Naive thymus-derived CD4-positive, alpha-beta T cell (primary cell): Measurements from ENCODE around the gene FGD3. TPM values are rescaled to one million over a fixed set of nuclear protein-coding genes. Genes with fewer than 3 reads are reported as not detected.
A peak's percentile ranks its signal among the peaks of the same experiment; 100 is the strongest.

Experiments
- ATAC-seq: fragments of 150-1000 bp; cut with Tn5 transposase; 2 replicates; pipeline ENCODE4 v1.10.0; 2021; ENCODE audit warnings: mild to moderate bottlenecking, moderate library complexity
- CTCF ChIA-PET: fragments of 350-600 bp; sonication (Branson Sonifier 250); formaldehyde crosslinking; loops from one replicate; lab custom pipeline; 2021; ENCODE audit warnings: antibody characterized with exemption; lab: Charles Lee
- POLR2A ChIA-PET: fragments of 350-600 bp; sonication (Branson Sonifier 250); formaldehyde crosslinking; loops from one replicate; lab custom pipeline; 2021; ENCODE audit warnings: antibody characterized with exemption, inconsistent platforms; lab: Charles Lee
- DNase-seq, 9 donors: peaks; one replicate each; pipeline versions ENCODE4 v3.0.0 to v3.0.0-alpha.2; 2020 to 2022; ENCODE audit warnings: mixed read lengths in 1 of 9
- H3K27ac ChIP-seq: one replicate; pipeline ENCODE4 v1.7.0; 2013; ENCODE audit warnings: mild to moderate bottlenecking, low read depth, low read length, moderate library complexity
- H3K27me3 ChIP-seq, 2 donors: one replicate each; pipeline ENCODE4 v1.7.0; 2013; ENCODE audit warnings: low read length in 2 of 2, mild to moderate bottlenecking in 2 of 2, moderate library complexity in 2 of 2; ENCODE audit not compliant: control insufficient read depth in 2 of 2, insufficient read depth in 2 of 2
- H3K36me3 ChIP-seq, 3 experiments: 1 replicate in 2 of 3; 2 replicates in 1 of 3; pipeline ENCODE4 v1.7.0; 2013; ENCODE audit warnings: low read length in 3 of 3, mild to moderate bottlenecking in 3 of 3, moderate library complexity in 1 of 3; ENCODE audit not compliant: insufficient read depth in 3 of 3, control insufficient read depth in 2 of 3
- H3K4me1 ChIP-seq, 2 donors: one replicate each; pipeline ENCODE4 v1.7.0; 2013; ENCODE audit warnings: low read length in 2 of 2, mild to moderate bottlenecking in 2 of 2, moderate library complexity in 1 of 2; ENCODE audit not compliant: control insufficient read depth in 2 of 2, insufficient read depth in 2 of 2
- H3K4me3 ChIP-seq: 2 replicates; pipeline ENCODE4 v1.7.0; 2013; ENCODE audit warnings: mild to moderate bottlenecking, low read length
- H3K9me3 ChIP-seq, 3 experiments: 1 replicate in 2 of 3; 2 replicates in 1 of 3; pipeline ENCODE4 v1.7.0; 2013; ENCODE audit warnings: low read length in 3 of 3; ENCODE audit not compliant: control insufficient read depth in 2 of 3
- H3K27ac Mint-ChIP-seq, 9 donors: one replicate each; pipeline ENCODE4 v1.8.0; 2020 to 2022; ENCODE audit warnings: mixed read lengths in 9 of 9, mild to moderate bottlenecking in 8 of 9, moderate library complexity in 5 of 9, inconsistent platforms in 2 of 9
- H3K27me3 Mint-ChIP-seq, 5 donors: one replicate each; pipeline ENCODE4 v1.8.0; 2021 to 2022; ENCODE audit warnings: mixed read lengths in 5 of 5, mild to moderate bottlenecking in 1 of 5
- H3K36me3 Mint-ChIP-seq, 5 donors: one replicate each; pipeline ENCODE4 v1.8.0; 2020 to 2022; ENCODE audit warnings: mixed read lengths in 5 of 5, mild to moderate bottlenecking in 3 of 5, inconsistent platforms in 1 of 5
- H3K4me1 Mint-ChIP-seq, 7 donors: one replicate each; pipeline ENCODE4 v1.8.0; 2020 to 2022; ENCODE audit warnings: mixed read lengths in 7 of 7, mild to moderate bottlenecking in 3 of 7, inconsistent platforms in 1 of 7
- H3K4me3 Mint-ChIP-seq, 10 donors: one replicate each; pipeline ENCODE4 v1.8.0; 2020 to 2022; ENCODE audit warnings: mild to moderate bottlenecking in 10 of 10, mixed read lengths in 10 of 10, moderate library complexity in 6 of 10, inconsistent platforms in 2 of 10
- H3K9me3 Mint-ChIP-seq, 11 donors: one replicate each; pipeline ENCODE4 v1.8.0; 2020 to 2022; ENCODE audit warnings: mixed read lengths in 11 of 11, mild to moderate bottlenecking in 4 of 11, inconsistent platforms in 1 of 11, moderate library complexity in 1 of 11
- intact Hi-C, 2 donors: fragments of 100-400 bp; cut with micrococcal nuclease; formaldehyde crosslinking; loops; one replicate each; pipeline ENCODE4 v1.15.1; 2023
- polyA plus RNA-seq, 2 donors: library from polyadenylated mRNA; unstranded; fragments of 300-500 nt; fragmentation: Illumina TruSeq; gene quantifications; one replicate each; pipeline ENCODE4 v1.2.3, GENCODE V29; 2021
- total RNA-seq, 6 experiments: library from RNA in 5 of 6; stranded (reverse) in 5 of 6; gene quantifications; 1 replicate in 5 of 6; 2 replicates in 1 of 6; pipeline ENCODE4 v1.2.3 and lab custom pipeline; 2021 to 2026

FGD3 gene
- total and polyA plus RNA-seq, 7 experiments from 2014 or later, result 114 to 341 (median 193) TPM

DNA sequence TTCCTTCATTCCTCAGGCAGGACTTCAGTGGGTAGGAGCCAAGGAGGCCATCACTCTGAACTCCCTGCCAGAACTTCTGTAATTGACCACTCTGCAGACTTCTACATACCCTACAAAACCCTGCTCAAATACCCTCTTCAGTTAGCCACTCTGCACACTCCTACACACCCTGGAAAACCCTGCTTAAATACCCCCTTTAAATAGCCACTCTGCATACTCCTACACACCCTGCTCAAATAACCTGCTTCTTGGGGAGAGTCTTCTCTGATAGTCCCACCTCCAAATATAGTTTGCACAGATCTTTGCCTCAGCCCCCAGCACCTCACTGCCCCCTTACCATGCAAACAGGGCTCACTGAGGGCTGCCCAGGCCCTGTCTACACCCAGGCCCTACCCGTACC, 130.0 kb downstream of the FGD3 start:
- Mint-ChIP-seq H3K27ac (peak overlapping the region; percentile 0 to 93 (median 73)), H3K27me3 (no peaks in the 10 kb centered on the region), H3K4me1 (peaks cover 21 to 73% (median 63%) of the 10 kb centered on the region in 7 donors), H3K4me3 (no peak overlapping the region), H3K36me3 (peaks cover 11 to 45% (median 19%) of the 10 kb centered on the region in 5 donors), H3K9me3 (no peaks in the 10 kb centered on the region)
- ChIA-PET CTCF (interaction anchor here (1.1 to 1.4 kb wide), 2 partner anchors 12 to 73 kb away, joined by 3 to 4 read pairs; no protein-coding TSS in a partner anchor), POLR2A (interaction anchor here (1.4 to 5.8 kb wide), 2 partner anchors 11 to 14 kb away, joined by 4 to 60 read pairs; no protein-coding TSS in a partner anchor)
- peaks cover 0 to 69% (median 36%) of the 10 kb centered on the region in 3 experiments for H3K36me3 ChIP-seq
- no peak overlapping the region for H3K4me3 ChIP-seq
- H3K4me1 ChIP-seq, result peaks cover 1 to 24% of the 10 kb centered on the region in 2 donors
- H3K27ac ChIP-seq, result no peak overlapping the region
- no peaks in the 10 kb centered on the region for H3K9me3 ChIP-seq
- intact Hi-C loops, result no loop called here
- no peaks in the 10 kb centered on the region for H3K27me3 ChIP-seq
- ATAC-seq (no peak), DNase-seq (no peak)

GRCh38 chr9:93077811-93078210, 130.5 kb downstream of the FGD3 start:
- H3K9me3 Mint-ChIP-seq, result no peaks in the 10 kb centered on the region
- Histone ChIP-seq H3K4me3 (no peak overlapping the region), H3K4me1 (peaks cover 4 to 24% of the 10 kb centered on the region in 2 donors), H3K27me3 (no peaks in the 10 kb centered on the region), H3K9me3 (no peaks in the 10 kb centered on the region), H3K36me3 (peaks cover 0 to 73% (median 36%) of the 10 kb centered on the region in 3 experiments), H3K27ac (no peak overlapping the region)
- H3K4me1 Mint-ChIP-seq, result peaks cover 16 to 73% (median 62%) of the 10 kb centered on the region in 7 donors
- no peak overlapping the region for H3K4me3 Mint-ChIP-seq
- H3K36me3 Mint-ChIP-seq, result peaks cover 11 to 45% (median 22%) of the 10 kb centered on the region in 5 donors
- H3K27ac Mint-ChIP-seq, result peak overlapping the region; percentile 0 to 93 (median 73)
- no peaks in the 10 kb centered on the region for H3K27me3 Mint-ChIP-seq
- no peak for ATAC-seq
- ChIA-PET CTCF (no interaction called here), POLR2A (interaction anchor here (0.6 to 5.8 kb wide), 2 partner anchors 12 to 15 kb away, joined by 3 to 60 read pairs; no protein-coding TSS in a partner anchor)
- intact Hi-C loops, result no loop called here
- no peak for DNase-seq

DNA sequence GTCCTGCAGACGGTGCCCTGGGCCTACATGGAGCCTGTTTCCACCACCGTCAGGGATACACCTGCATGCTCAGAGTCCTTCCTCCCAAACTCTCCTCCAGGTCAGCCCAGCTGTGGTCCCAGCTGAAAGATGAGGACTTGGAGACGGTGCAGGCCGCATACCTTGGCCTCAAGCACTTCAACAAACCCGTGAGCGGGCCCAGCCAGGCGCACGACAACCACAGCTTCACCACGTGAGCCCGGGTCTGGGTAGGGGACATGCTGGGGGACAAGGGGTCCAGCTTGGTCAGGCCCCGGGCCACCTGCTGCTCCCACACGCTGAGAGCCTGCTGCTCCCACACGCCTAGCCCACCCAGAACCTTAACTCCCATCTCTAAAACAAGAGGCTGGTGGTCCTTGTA, 132.0 kb downstream of the FGD3 start:
- H3K27me3 ChIP-seq, result no peaks in the 10 kb centered on the region
- Mint-ChIP-seq H3K4me1 (peaks cover 20 to 72% (median 58%) of the 10 kb centered on the region in 7 donors), H3K9me3 (no peaks in the 10 kb centered on the region), H3K27me3 (no peaks in the 10 kb centered on the region), H3K27ac (peak overlapping the region in 5 of 9 donors; percentile 9 to 87 (median 68)), H3K36me3 (peaks cover 11 to 48% (median 28%) of the 10 kb centered on the region in 5 donors), H3K4me3 (no peak overlapping the region)
- no peak for ATAC-seq
- POLR2A ChIA-PET, result interaction anchor here (0.9 to 5.8 kb wide), 3 partner anchors 9 to 51 kb away, joined by 3 to 60 read pairs (median 3); no protein-coding TSS in a partner anchor
- H3K4me3 ChIP-seq, result no peak overlapping the region
- CTCF ChIA-PET, result interaction anchor here (0.7 to 0.8 kb wide), 3 partner anchors 51 to 59 kb away, joined by 3 to 7 read pairs (median 5); no protein-coding TSS in a partner anchor
- H3K36me3 ChIP-seq, result peaks cover 0 to 81% (median 35%) of the 10 kb centered on the region in 3 experiments
- H3K4me1 ChIP-seq, result peaks cover 18 to 31% of the 10 kb centered on the region in 2 donors
- H3K27ac ChIP-seq, result no peak overlapping the region
- intact Hi-C loops, result no loop called here
- no peaks in the 10 kb centered on the region for H3K9me3 ChIP-seq
- DNase-seq, result no peak

- ATAC-seq (no peak), DNase-seq (peak in 1 of 9 donors; percentile 10)
- H3K36me3 Mint-ChIP-seq, result peaks cover 11 to 51% (median 34%) of the 10 kb centered on the region in 5 donors
- H3K27me3 Mint-ChIP-seq, result no peaks in the 10 kb centered on the region
- no peaks in the 10 kb centered on the region for H3K27me3 ChIP-seq
- ChIA-PET POLR2A (interaction anchor here (1.9 to 5.8 kb wide), 4 partner anchors 9 to 15 kb away, joined by 5 to 60 read pairs (median 18); no protein-coding TSS in a partner anchor), CTCF (interaction anchor here (0.6 to 0.7 kb wide), 4 partner anchors 15 to 129 kb away, joined by 3 to 7 read pairs (median 4); no protein-coding TSS in a partner anchor)
- H3K36me3 ChIP-seq, result peaks cover 0 to 91% (median 42%) of the 10 kb centered on the region in 3 experiments
- H3K4me1 ChIP-seq, result peaks cover 18 to 31% of the 10 kb centered on the region in 2 donors
- H3K27ac ChIP-seq, result no peak overlapping the region
- no peak overlapping the region for H3K4me3 ChIP-seq
- intact Hi-C loops, result no loop called here
- H3K9me3 ChIP-seq, result no peaks in the 10 kb centered on the region
- peaks cover 0 to 1% (median 0%) of the 10 kb centered on the region in 11 donors for H3K9me3 Mint-ChIP-seq
- H3K4me3 Mint-ChIP-seq, result no peak overlapping the region
- H3K27ac Mint-ChIP-seq, result peak overlapping the region in 8 of 9 donors; percentile 2 to 98 (median 64)
- peaks cover 14 to 62% (median 48%) of the 10 kb centered on the region in 7 donors for H3K4me1 Mint-ChIP-seq
Observed at GRCh38 chr9:93080406-93080805, 133.1 kb downstream of the FGD3 start.

DNA sequence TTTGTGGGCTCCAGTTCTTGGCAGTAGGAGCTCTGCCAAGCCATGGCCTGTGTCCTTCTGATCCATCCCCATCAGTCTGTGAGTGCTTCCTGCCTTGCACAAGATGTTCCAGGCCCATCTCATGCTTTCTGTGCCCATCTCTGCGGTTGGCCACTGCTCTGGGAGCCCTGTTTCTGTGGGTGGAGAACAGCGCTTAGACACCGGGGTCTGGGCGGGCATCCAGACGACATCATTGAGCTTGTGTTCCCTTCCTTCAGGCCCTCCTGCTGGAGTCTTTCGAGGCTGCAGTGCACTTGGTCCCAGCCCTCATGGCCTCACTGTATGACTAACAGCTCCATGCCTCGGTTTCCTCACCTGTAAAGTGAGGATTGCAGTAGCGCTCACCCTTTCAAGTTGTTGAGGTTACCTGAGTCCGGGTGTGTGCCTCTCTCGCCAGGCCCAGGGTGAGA, 133.8 kb downstream of the FGD3 start:
- Histone ChIP-seq H3K4me1 (peaks cover 18 to 31% of the 10 kb centered on the region in 2 donors), H3K27ac (no peak overlapping the region), H3K36me3 (peaks cover 0 to 93% (median 42%) of the 10 kb centered on the region in 3 experiments), H3K9me3 (no peaks in the 10 kb centered on the region), H3K27me3 (no peaks in the 10 kb centered on the region), H3K4me3 (no peak overlapping the region)
- ATAC-seq (no peak), DNase-seq (peak in 1 of 9 donors; percentile 16)
- intact Hi-C loops, result no loop called here
- ChIA-PET CTCF (interaction anchor here (0.6 to 1.6 kb wide), 4 partner anchors 14 to 124 kb away, joined by 3 to 6 read pairs (median 4); no protein-coding TSS in a partner anchor), POLR2A (interaction anchor here (0.6 to 3.8 kb wide), 9 partner anchors 9 to 129 kb away, joined by 3 to 22 read pairs (median 5); no protein-coding TSS in a partner anchor)
- Mint-ChIP-seq H3K27ac (peak overlapping the region; percentile 19 to 98 (median 64)), H3K27me3 (no peaks in the 10 kb centered on the region), H3K4me1 (peaks cover 13 to 58% (median 43%) of the 10 kb centered on the region in 7 donors), H3K36me3 (peaks cover 11 to 57% (median 41%) of the 10 kb centered on the region in 5 donors), H3K9me3 (peaks cover 0 to 5% (median 0%) of the 10 kb centered on the region in 11 donors), H3K4me3 (no peak overlapping the region)

- H3K36me3 Mint-ChIP-seq, result peaks cover 14 to 56% (median 44%) of the 10 kb centered on the region in 5 donors
- peaks cover 10 to 56% (median 39%) of the 10 kb centered on the region in 7 donors for H3K4me1 Mint-ChIP-seq
- no peak overlapping the region for H3K27ac ChIP-seq
- H3K4me1 ChIP-seq, result peaks cover 18 to 31% of the 10 kb centered on the region in 2 donors
- CTCF ChIA-PET, result interaction anchor here (1.5 to 1.8 kb wide), 3 partner anchors 13 to 56 kb away, joined by 5 to 6 read pairs (median 6); no protein-coding TSS in a partner anchor
- POLR2A ChIA-PET, result interaction anchor here (0.6 to 3.8 kb wide), 12 partner anchors 10 to 129 kb away, joined by 3 to 22 read pairs (median 5); no protein-coding TSS in a partner anchor
- DNase-seq (peak in 1 of 9 donors; percentile 19), ATAC-seq (no peak)
- no peaks in the 10 kb centered on the region for H3K9me3 ChIP-seq
- peak overlapping the region; percentile 42 to 98 (median 65) for H3K27ac Mint-ChIP-seq
- intact Hi-C loops, result loop anchor here in 1 of 2 donors (2.0 kb wide), 1 partner anchor 17 kb away; no protein-coding TSS in a partner anchor
- peaks cover 0 to 5% (median 0%) of the 10 kb centered on the region in 11 donors for H3K9me3 Mint-ChIP-seq
- H3K4me3 Mint-ChIP-seq, result no peak overlapping the region
- peaks cover 0 to 93% (median 40%) of the 10 kb centered on the region in 3 experiments for H3K36me3 ChIP-seq
- H3K27me3 ChIP-seq, result no peaks in the 10 kb centered on the region
- H3K4me3 ChIP-seq, result no peak overlapping the region
- no peaks in the 10 kb centered on the region for H3K27me3 Mint-ChIP-seq
Observed at GRCh38 chr9:93081931-93082330, 134.6 kb downstream of the FGD3 start.
